Ishikawa (cell line): ENCODE data around the gene KSR2.

Experiments used
- MAX ChIP-seq: IDR thresholded peaks from 2 replicates; pipeline ENCODE4 v1.6.1; 2012
- RAD21 ChIP-seq: IDR thresholded peaks from 2 replicates; pipeline ENCODE4 v1.6.1; 2012; ENCODE audit warnings: low read depth
- TCF12 ChIP-seq: IDR thresholded peaks from 2 replicates; pipeline ENCODE4 v1.6.1; 2012; ENCODE audit warnings: low read depth
- TEAD4 ChIP-seq: IDR thresholded peaks from 2 replicates; pipeline ENCODE4 v1.6.1; 2012
- YY1 ChIP-seq: IDR thresholded peaks from 2 replicates; pipeline ENCODE4 v1.6.1; 2012; ENCODE audit warnings: low read depth
- ZBTB7A ChIP-seq: IDR thresholded peaks from 2 replicates; pipeline ENCODE4 v1.6.1; 2012; ENCODE audit warnings: low read depth
- TF ChIP-seq, protein P1 (sequence below): IDR thresholded peaks from 2 replicates; pipeline ENCODE4 v1.6.1; 2012; ENCODE audit warnings: low read depth, mild to moderate bottlenecking

- TF ChIP-seq RAD21 (no peak), TEAD4 (no peak), YY1 (no peak), MAX (no peak), ZBTB7A (no peak), TCF12 (no peak)
- TF ChIP-seq, protein P1, sequence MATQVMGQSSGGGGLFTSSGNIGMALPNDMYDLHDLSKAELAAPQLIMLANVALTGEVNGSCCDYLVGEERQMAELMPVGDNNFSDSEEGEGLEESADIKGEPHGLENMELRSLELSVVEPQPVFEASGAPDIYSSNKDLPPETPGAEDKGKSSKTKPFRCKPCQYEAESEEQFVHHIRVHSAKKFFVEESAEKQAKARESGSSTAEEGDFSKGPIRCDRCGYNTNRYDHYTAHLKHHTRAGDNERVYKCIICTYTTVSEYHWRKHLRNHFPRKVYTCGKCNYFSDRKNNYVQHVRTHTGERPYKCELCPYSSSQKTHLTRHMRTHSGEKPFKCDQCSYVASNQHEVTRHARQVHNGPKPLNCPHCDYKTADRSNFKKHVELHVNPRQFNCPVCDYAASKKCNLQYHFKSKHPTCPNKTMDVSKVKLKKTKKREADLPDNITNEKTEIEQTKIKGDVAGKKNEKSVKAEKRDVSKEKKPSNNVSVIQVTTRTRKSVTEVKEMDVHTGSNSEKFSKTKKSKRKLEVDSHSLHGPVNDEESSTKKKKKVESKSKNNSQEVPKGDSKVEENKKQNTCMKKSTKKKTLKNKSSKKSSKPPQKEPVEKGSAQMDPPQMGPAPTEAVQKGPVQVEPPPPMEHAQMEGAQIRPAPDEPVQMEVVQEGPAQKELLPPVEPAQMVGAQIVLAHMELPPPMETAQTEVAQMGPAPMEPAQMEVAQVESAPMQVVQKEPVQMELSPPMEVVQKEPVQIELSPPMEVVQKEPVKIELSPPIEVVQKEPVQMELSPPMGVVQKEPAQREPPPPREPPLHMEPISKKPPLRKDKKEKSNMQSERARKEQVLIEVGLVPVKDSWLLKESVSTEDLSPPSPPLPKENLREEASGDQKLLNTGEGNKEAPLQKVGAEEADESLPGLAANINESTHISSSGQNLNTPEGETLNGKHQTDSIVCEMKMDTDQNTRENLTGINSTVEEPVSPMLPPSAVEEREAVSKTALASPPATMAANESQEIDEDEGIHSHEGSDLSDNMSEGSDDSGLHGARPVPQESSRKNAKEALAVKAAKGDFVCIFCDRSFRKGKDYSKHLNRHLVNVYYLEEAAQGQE, result no peak
Observed at GRCh38 chr12:117820216-117820907, 148.4 kb downstream of the KSR2 start.
